ENCODE measurements around the gene RGMA. TPM values are rescaled to one million over a fixed set of nuclear protein-coding genes. Genes with fewer than 3 reads are reported as not detected.
"Not testable (repeated sequence)": the region's sequence is repeated elsewhere in the genome, so short reads cannot be mapped to it uniquely, and the experiment has no call there.

The RGMA gene
- total RNA-seq, 2 donors from 2014 or later = 37.7 to 67.1 TPM

- H3K27ac ChIP-seq (ENCODE audit: low read depth, low read length); H3K4me3 ChIP-seq (ENCODE audit: low read length); H3K9ac ChIP-seq (ENCODE audit: extremely low read depth, low read length, poor library complexity, severe bottlenecking); H3K27ac Mint-ChIP-seq; H3K4me1 ChIP-seq (ENCODE audit: control insufficient read depth, insufficient read depth, low read length); H3K27me3 ChIP-seq (ENCODE audit: control insufficient read depth, insufficient read depth, low read length, poor library complexity, severe bottlenecking); H3K27me3 Mint-ChIP-seq (ENCODE audit: insufficient read depth); H3K4me3 Mint-ChIP-seq; H3K9me3 Mint-ChIP-seq; H3K9me3 ChIP-seq (ENCODE audit: control insufficient read depth, low read length); H3K36me3 Mint-ChIP-seq (ENCODE audit: low read depth): not testable (repeated sequence)
- peaks cover 13% of the 10 kb centered on the region for H3K4me1 Mint-ChIP-seq
- peaks cover 16% of the 10 kb centered on the region for H3K36me3 ChIP-seq (ENCODE audit: control insufficient read depth, insufficient read depth, low read length)
- 93 to 98% methylated on average over 18 to 43 of the region's 44 CpGs for WGBS, 2 experiments (ENCODE audit: insufficient coverage in 1 of 2, insufficient read length in 1 of 2)
- DNase-seq = peak; percentile 28
These were observed 57.2 kb downstream of the RGMA start for GRCh38 chr15:93031557-93032384.

GRCh38 chr15:93031103-93031464 lies 57.9 kb downstream of the RGMA start:
- no peaks in the 10 kb centered on the region for H3K9me3 Mint-ChIP-seq
- H3K9me3 ChIP-seq (ENCODE audit: control insufficient read depth, low read length) = no peaks in the 10 kb centered on the region
- H3K27ac Mint-ChIP-seq = no peak overlapping the region
- no peak overlapping the region for H3K4me3 Mint-ChIP-seq
- H3K36me3 Mint-ChIP-seq (ENCODE audit: low read depth) = peaks cover 10% of the 10 kb centered on the region
- DNase-seq = no peak
- 87% methylated on average over 5 to 9 of the region's 9 CpGs for WGBS, 2 experiments (ENCODE audit: insufficient coverage in 1 of 2, insufficient read length in 1 of 2)
- no peak for TF ChIP-seq CTCF (conservative IDR thresholded peaks at IDR 0.05)
- H3K4me1 ChIP-seq (ENCODE audit: control insufficient read depth, insufficient read depth, low read length) = peaks cover 4% of the 10 kb centered on the region
- H3K4me3 ChIP-seq (ENCODE audit: low read length) = no peak overlapping the region
- H3K36me3 ChIP-seq (ENCODE audit: control insufficient read depth, insufficient read depth, low read length) = peaks cover 23% of the 10 kb centered on the region
- H3K9ac ChIP-seq (ENCODE audit: extremely low read depth, low read length, poor library complexity, severe bottlenecking) = no peak overlapping the region
- H3K27me3 Mint-ChIP-seq (ENCODE audit: insufficient read depth) = peaks cover 4% of the 10 kb centered on the region
- H3K4me1 Mint-ChIP-seq = peaks cover 12% of the 10 kb centered on the region
- no peaks in the 10 kb centered on the region for H3K27me3 ChIP-seq (ENCODE audit: control insufficient read depth, insufficient read depth, low read length, poor library complexity, severe bottlenecking)
- no peak overlapping the region for H3K27ac ChIP-seq (ENCODE audit: low read depth, low read length)

- Mint-ChIP-seq H3K27ac (peak overlapping the region; percentile 58), H3K4me3 (no peak overlapping the region), H3K27me3 (ENCODE audit: insufficient read depth) (peaks cover 4% of the 10 kb centered on the region), H3K36me3 (ENCODE audit: low read depth) (peaks cover 16% of the 10 kb centered on the region), H3K4me1 (peaks cover 10% of the 10 kb centered on the region), H3K9me3 (no peaks in the 10 kb centered on the region)
- TF ChIP-seq CTCF (conservative IDR thresholded peaks at IDR 0.05) = peak; percentile 91
- H3K9ac ChIP-seq (ENCODE audit: extremely low read depth, low read length, poor library complexity, severe bottlenecking) = no peak overlapping the region
- no peaks in the 10 kb centered on the region for H3K27me3 ChIP-seq (ENCODE audit: control insufficient read depth, insufficient read depth, low read length, poor library complexity, severe bottlenecking)
- H3K9me3 ChIP-seq (ENCODE audit: control insufficient read depth, low read length) = no peaks in the 10 kb centered on the region
- peak overlapping the region; percentile 53 for H3K27ac ChIP-seq (ENCODE audit: low read depth, low read length)
- H3K36me3 ChIP-seq (ENCODE audit: control insufficient read depth, insufficient read depth, low read length) = peaks cover 28% of the 10 kb centered on the region
- 46 to 59% methylated on average over 10 to 18 of the region's 20 CpGs for WGBS, 2 experiments (ENCODE audit: insufficient coverage in 1 of 2, insufficient read length in 1 of 2)
- peaks cover 4% of the 10 kb centered on the region for H3K4me1 ChIP-seq (ENCODE audit: control insufficient read depth, insufficient read depth, low read length)
- DNase-seq = peak; percentile 93
- H3K4me3 ChIP-seq (ENCODE audit: low read length) = no peak overlapping the region
These were observed 58.4 kb downstream of the RGMA start for GRCh38 chr15:93030430-93031102.

All from endodermal cell (in vitro differentiated cells).